Measurements from ENCODE around the gene MCCC2. TPM values are rescaled to one million over a fixed set of nuclear protein-coding genes. Genes with fewer than 3 reads are reported as not detected.
A peak's percentile ranks its signal among the peaks of the same experiment; 100 is the strongest.

The MCCC2 gene
- total and polyA plus RNA-seq, 10 of the 15 experiments (the other 5 are each of a cell fraction or from before 2014, with no cell fraction given) = 22.2 to 106 (median 77.7) TPM

DNA sequence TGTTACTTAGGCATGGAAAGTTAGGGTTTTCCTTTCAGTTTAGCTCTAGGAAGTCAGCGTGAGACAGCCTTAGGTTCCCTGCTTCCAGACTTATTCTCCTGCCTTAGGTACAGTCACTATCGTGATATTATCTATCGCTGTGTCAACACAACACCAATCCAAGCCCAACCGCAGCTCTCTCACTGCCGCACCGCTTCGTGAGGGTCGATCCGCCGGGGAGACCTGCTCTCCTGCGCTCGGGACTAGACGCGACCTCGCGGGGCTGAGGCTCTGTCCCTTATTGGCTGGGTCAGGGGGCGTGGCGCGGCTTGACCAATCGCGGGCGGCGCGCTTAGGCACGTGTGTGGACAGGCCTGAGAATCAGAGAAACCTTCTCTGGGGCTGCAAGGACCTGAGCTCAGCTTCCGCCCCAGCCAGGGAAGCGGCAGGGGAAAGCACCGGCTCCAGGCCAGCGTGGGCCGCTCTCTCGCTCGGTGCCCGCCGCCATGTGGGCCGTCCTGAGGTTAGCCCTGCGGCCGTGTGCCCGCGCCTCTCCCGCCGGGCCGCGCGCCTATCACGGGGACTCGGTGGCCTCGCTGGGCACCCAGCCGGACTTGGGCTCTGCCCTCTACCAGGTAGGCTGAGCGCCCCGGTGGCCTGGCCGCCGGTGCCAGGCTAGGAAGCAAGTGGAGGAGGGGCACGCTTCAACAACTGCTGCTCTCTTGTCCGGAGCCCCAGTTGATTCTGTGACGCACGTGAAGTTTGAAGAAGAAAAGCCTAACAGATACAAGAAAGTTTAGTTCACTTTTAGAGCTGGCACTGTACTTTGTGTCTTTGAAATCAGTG is at the start of gene MCCC2 (continued):
- no peak for TF ChIP-seq EP300 (IDR thresholded peaks at IDR 0.05; ENCODE audit: borderline replicate concordance in 1 of 2, control insufficient read depth in 1 of 2, low read depth in 2 of 2, low read length in 2 of 2)
- no peak for TF ChIP-seq ATF7 (IDR thresholded peaks at IDR 0.05; ENCODE audit: low read depth)
- TF ChIP-seq, protein P1, sequence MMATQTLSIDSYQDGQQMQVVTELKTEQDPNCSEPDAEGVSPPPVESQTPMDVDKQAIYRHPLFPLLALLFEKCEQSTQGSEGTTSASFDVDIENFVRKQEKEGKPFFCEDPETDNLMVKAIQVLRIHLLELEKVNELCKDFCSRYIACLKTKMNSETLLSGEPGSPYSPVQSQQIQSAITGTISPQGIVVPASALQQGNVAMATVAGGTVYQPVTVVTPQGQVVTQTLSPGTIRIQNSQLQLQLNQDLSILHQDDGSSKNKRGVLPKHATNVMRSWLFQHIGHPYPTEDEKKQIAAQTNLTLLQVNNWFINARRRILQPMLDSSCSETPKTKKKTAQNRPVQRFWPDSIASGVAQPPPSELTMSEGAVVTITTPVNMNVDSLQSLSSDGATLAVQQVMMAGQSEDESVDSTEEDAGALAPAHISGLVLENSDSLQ (IDR thresholded peaks at IDR 0.05) = 0 out of 2 replicates have a peak, but pooled peaks have one; percentile 5
- TF ChIP-seq MEF2B (IDR thresholded peaks at IDR 0.05; ENCODE audit: partially characterized antibody, poor library complexity, severe bottlenecking) = peak; percentile 42
- TF ChIP-seq RCOR1 (conservative IDR thresholded peaks at IDR 0.05; ENCODE audit: low read depth, low read length) = no peak
- TF ChIP-seq CREB1 (IDR thresholded peaks at IDR 0.05; ENCODE audit: low read depth) = peak; percentile 54
- TF ChIP-seq ESRRA (IDR thresholded peaks at IDR 0.05; ENCODE audit: low read length) = no peak
- 0 out of 2 replicates have a peak, but pooled peaks have one; percentile 25 for TF ChIP-seq RFX5 (IDR thresholded peaks at IDR 0.05; ENCODE audit: low read depth, low read length)
- no peak for TF ChIP-seq ZNF592 (IDR thresholded peaks at IDR 0.05)
- no peak for TF ChIP-seq CEBPZ (IDR thresholded peaks at IDR 0.05; ENCODE audit: low read depth, low read length)
- peak; percentile 84 for TF ChIP-seq SP1 (IDR thresholded peaks at IDR 0.05; ENCODE audit: low read depth, low read length)
- no peak for TF ChIP-seq ZSCAN29 (IDR thresholded peaks at IDR 0.05)
- peak; percentile 79; the same call in 1 of the 2 replicates for TF ChIP-seq ZBED1 (IDR thresholded peaks at IDR 0.05; ENCODE audit: borderline replicate concordance)
- no peak for TF ChIP-seq JUNB (IDR thresholded peaks at IDR 0.05)
- TF ChIP-seq TCF3 (IDR thresholded peaks at IDR 0.05; ENCODE audit: borderline replicate concordance, insufficient read depth, low read depth, low read length) = peak; percentile 66; the same call in 1 of the 2 replicates
- TF ChIP-seq ZNF207 (IDR thresholded peaks at IDR 0.05; ENCODE audit: borderline replicate concordance) = no peak
- peak; percentile 58; the same call in 1 of the 2 replicates for TF ChIP-seq HDGF (IDR thresholded peaks at IDR 0.05)
- peak; percentile 73; the same call in 1 of the 2 replicates for TF ChIP-seq RB1 (IDR thresholded peaks at IDR 0.05; ENCODE audit: borderline replicate concordance)
- TF ChIP-seq MXI1 (IDR thresholded peaks at IDR 0.05; ENCODE audit: low read depth, low read length) = peak; percentile 84
- no peak for TF ChIP-seq NFYA (IDR thresholded peaks at IDR 0.05; ENCODE audit: borderline replicate concordance, low read depth, low read length)
- peak; percentile 88 to 96 for TF ChIP-seq BHLHE40 (IDR thresholded peaks at IDR 0.05; ENCODE audit: borderline replicate concordance in 1 of 2, low read depth in 2 of 2, low read length in 1 of 2)
- peak; percentile 75 for TF ChIP-seq BACH1 (IDR thresholded peaks at IDR 0.05; ENCODE audit: borderline replicate concordance)
